H1 (cell line): ENCODE measurements around the gene CADM2. TPM values are rescaled to one million over a fixed set of nuclear protein-coding genes. Genes with fewer than 3 reads are reported as not detected.

Experiments used
- CTCF ChIA-PET: fragments of 300-600 bp; sonication (Branson Sonifier 250); formaldehyde crosslinking; loops from one replicate; lab custom pipeline; 2021; ENCODE audit not compliant: partially characterized antibody; lab: Charles Lee
- POLR2A ChIA-PET: fragments of 300-600 bp; sonication (Branson Sonifier 250); formaldehyde crosslinking; loops from one replicate; lab custom pipeline; 2021; ENCODE audit warnings: inconsistent platforms; ENCODE audit not compliant: partially characterized antibody; lab: Charles Lee
- DNase-seq, 2 experiments: peaks; one replicate each; pipeline versions ENCODE4 v3.0.0 to v3.0.0-alpha.2; 2010 to 2022; ENCODE audit warnings: low spot score in 2 of 2, low read depth in 1 of 2, mixed read lengths in 1 of 2
- FAIRE-seq: peaks from 2 replicates; lab custom pipeline; 2011; peaks lifted over from hg19 to GRCh38; lab: Jason Lieb, UNC
- H2AFZ ChIP-seq: 2 replicates; pipeline ENCODE4 v1.8.1; 2012; ENCODE audit warnings: low read length, inconsistent platforms
- H2AK5ac ChIP-seq: 2 replicates; pipeline ENCODE4 v1.6.1; 2013; ENCODE audit warnings: low read depth, low read length
- H2BK120ac ChIP-seq: replicated peaks from 2 replicates; pipeline ENCODE3; 2013; ENCODE audit warnings: low read depth, low read length, inconsistent platforms
- H2BK12ac ChIP-seq: 2 replicates; pipeline ENCODE4 v1.6.1; 2013; ENCODE audit warnings: low read depth, low read length
- H2BK15ac ChIP-seq: 2 replicates; pipeline ENCODE4 v1.6.1; 2013; ENCODE audit warnings: low read length
- H2BK20ac ChIP-seq: 2 replicates; pipeline ENCODE4 v1.6.1; 2013; ENCODE audit warnings: low read length
- H2BK5ac ChIP-seq: 2 replicates; pipeline ENCODE4 v1.6.1; 2013; ENCODE audit warnings: low read depth, low read length
- H3K14ac ChIP-seq: 2 replicates; pipeline ENCODE4 v1.6.1; 2013; ENCODE audit warnings: inconsistent platforms; ENCODE audit not compliant: insufficient read length
- H3K18ac ChIP-seq: 2 replicates; pipeline ENCODE4 v1.6.1; 2013; ENCODE audit warnings: low read length; ENCODE audit errors: extremely low read depth
- H3K23ac ChIP-seq: 2 replicates; pipeline ENCODE4 v1.6.1; 2013; ENCODE audit warnings: inconsistent platforms; ENCODE audit not compliant: insufficient read length
- H3K23me2 ChIP-seq: 2 replicates; pipeline ENCODE4 v1.6.1; 2013; ENCODE audit warnings: low read depth, low read length
- H3K27ac ChIP-seq: 2 replicates; pipeline ENCODE4 v1.6.1; 2011; ENCODE audit warnings: low read depth, low read length, inconsistent platforms
- H3K27me3 ChIP-seq, 4 experiments: replicated peaks in 1 of 4; 1 replicate in 1 of 4; 2 replicates in 3 of 4; pipeline versions ENCODE4 v1.6.1 to v1.8.1; 2011 to 2013; ENCODE audit warnings: low read length in 3 of 4, mild to moderate bottlenecking in 3 of 4, inconsistent platforms in 2 of 4, mixed read lengths in 2 of 4, moderate library complexity in 1 of 4; ENCODE audit not compliant: control insufficient read depth in 3 of 4, insufficient read depth in 3 of 4; ENCODE audit errors: extremely low read depth in 1 of 4
- H3K36me3 ChIP-seq, 4 experiments: 2 replicates each; pipeline versions ENCODE4 v1.6.1 to v1.8.1; 2011 to 2013; ENCODE audit warnings: mild to moderate bottlenecking in 4 of 4, low read length in 3 of 4, moderate library complexity in 2 of 4, control low read depth in 1 of 4, inconsistent platforms in 1 of 4; ENCODE audit not compliant: insufficient read depth in 4 of 4, control insufficient read depth in 2 of 4
- H3K4ac ChIP-seq: replicated peaks from 2 replicates; pipeline ENCODE3; 2013; ENCODE audit warnings: low read length, low read depth, mixed read lengths, inconsistent platforms; ENCODE audit not compliant: insufficient read length
- H3K4me1 ChIP-seq, 4 experiments: replicated peaks in 1 of 4; 1 replicate in 1 of 4; 2 replicates in 3 of 4; pipeline versions ENCODE4 v1.6.1 to v1.8.1; 2011 to 2013; ENCODE audit warnings: low read length in 3 of 4, inconsistent platforms in 2 of 4, mixed read lengths in 1 of 4; ENCODE audit not compliant: insufficient read depth in 4 of 4, control insufficient read depth in 3 of 4
- H3K4me2 ChIP-seq, 2 experiments: 2 replicates each; pipeline versions ENCODE4 v1.6.1 to v1.8.1; 2011 to 2013; ENCODE audit warnings: low read depth in 2 of 2, low read length in 2 of 2, control low read depth in 1 of 2, inconsistent platforms in 1 of 2, mild to moderate bottlenecking in 1 of 2; ENCODE audit not compliant: insufficient read depth in 1 of 2
- H3K4me3 ChIP-seq, 4 experiments: fragments of 200-600, 300-600 bp in 1 of 4; sonication (generic), shearing (Covaris generic), sonication (Bioruptor Twin) in 1 of 4; 2 replicates each; pipeline versions ENCODE4 v1.5.1 to v1.8.1; 2011 to 2016; ENCODE audit warnings: low read length in 4 of 4, low read depth in 3 of 4, control low read depth in 2 of 4, inconsistent platforms in 2 of 4, mild to moderate bottlenecking in 2 of 4, mixed read lengths in 1 of 4, moderate library complexity in 1 of 4; ENCODE audit not compliant: insufficient read depth in 2 of 4; ENCODE audit errors: extremely low read depth in 1 of 4
- H3K56ac ChIP-seq: replicated peaks from 2 replicates; pipeline ENCODE3; 2013; ENCODE audit warnings: low read depth, mild to moderate bottlenecking, mixed read lengths, low read length, inconsistent platforms; ENCODE audit not compliant: insufficient read length
- H3K79me1 ChIP-seq: 2 replicates; pipeline ENCODE4 v1.6.1; 2013; ENCODE audit warnings: low read depth, low read length, control low read depth
- H3K79me2 ChIP-seq, 2 experiments: 2 replicates each; pipeline versions ENCODE4 v1.6.1 to v1.8.1; 2012 to 2013; ENCODE audit warnings: low read length in 2 of 2, mild to moderate bottlenecking in 2 of 2, inconsistent platforms in 1 of 2; ENCODE audit not compliant: insufficient read depth in 2 of 2, control insufficient read depth in 1 of 2
- H3K9ac ChIP-seq, 4 experiments: replicated peaks in 1 of 4; 1 replicate in 1 of 4; 2 replicates in 3 of 4; pipeline versions ENCODE4 v1.6.1 to v1.8.1; 2011 to 2013; ENCODE audit warnings: low read depth in 3 of 4, low read length in 3 of 4, control low read depth in 2 of 4, mild to moderate bottlenecking in 2 of 4, moderate library complexity in 2 of 4, inconsistent platforms in 1 of 4; ENCODE audit errors: extremely low read depth in 1 of 4
- H3K9me3 ChIP-seq, 2 experiments: 2 replicates each; pipeline versions ENCODE4 v1.6.1 to v1.8.1; 2012 to 2013; ENCODE audit warnings: mild to moderate bottlenecking in 2 of 2, moderate library complexity in 2 of 2, control low read depth in 1 of 2, inconsistent platforms in 1 of 2, low read depth in 1 of 2, low read length in 1 of 2, mixed read lengths in 1 of 2; ENCODE audit not compliant: insufficient read depth in 2 of 2
- H4K20me1 ChIP-seq, 2 experiments: replicated peaks in 1 of 2; 2 replicates each; pipeline versions ENCODE3 to v1.8.1; 2011 to 2013; ENCODE audit warnings: inconsistent platforms in 2 of 2, low read length in 2 of 2, mild to moderate bottlenecking in 1 of 2; ENCODE audit not compliant: insufficient read depth in 2 of 2, control insufficient read depth in 1 of 2
- H4K5ac ChIP-seq: 2 replicates; pipeline ENCODE4 v1.6.1; 2013; ENCODE audit warnings: low read length, low read depth, mixed read lengths, inconsistent platforms; ENCODE audit not compliant: insufficient read length
- H4K8ac ChIP-seq: 2 replicates; pipeline ENCODE4 v1.8.0; 2013; ENCODE audit warnings: mild to moderate bottlenecking, moderate library complexity, low read length, inconsistent platforms; ENCODE audit not compliant: insufficient read depth; ENCODE audit errors: extremely low read depth
- H4K91ac ChIP-seq: replicated peaks from 2 replicates; pipeline ENCODE3; 2013; ENCODE audit warnings: low read length, mixed read lengths, inconsistent platforms; ENCODE audit not compliant: insufficient read length
- BACH1 ChIP-seq: IDR thresholded peaks from 2 replicates; pipeline ENCODE4 v1.6.1; 2012; ENCODE audit warnings: low read length, improper control_type of control experiment
- CEBPB ChIP-seq: IDR thresholded peaks from 2 replicates; pipeline ENCODE4 v1.6.1; 2012; ENCODE audit warnings: low read depth, low read length
- GABPA ChIP-seq: IDR thresholded peaks from 2 replicates; pipeline ENCODE4 v1.6.1; 2011; ENCODE audit warnings: mild to moderate bottlenecking, low read length, moderate library complexity, borderline replicate concordance; ENCODE audit not compliant: insufficient read depth
- RBBP5 ChIP-seq: IDR thresholded peaks from 2 replicates; pipeline ENCODE4 v1.7.1; 2012; ENCODE audit warnings: low read depth, mild to moderate bottlenecking, inconsistent platforms, low read length, moderate library complexity, borderline replicate concordance
- SP4 ChIP-seq: IDR thresholded peaks from 2 replicates; pipeline ENCODE4 v1.6.1; 2012; ENCODE audit warnings: low read length, inconsistent platforms
- TEAD4 ChIP-seq: IDR thresholded peaks from 2 replicates; pipeline ENCODE4 v1.6.1; 2012; ENCODE audit warnings: low read depth, low read length, inconsistent platforms, mixed read lengths
- ZNF274 ChIP-seq: IDR thresholded peaks from 2 replicates; pipeline ENCODE4 v1.7.0; 2012; ENCODE audit warnings: low read length, borderline replicate concordance; ENCODE audit errors: extremely low read depth
- WGBS, 2 experiments: shearing (Covaris generic) in 1 of 2; methylation state at CpG; one replicate each; pipeline versions ENCODE4 v1.1.6 to v1.1.7; 2013 to 2015; ENCODE audit warnings: low lambda C conversion rate in 2 of 2, mixed read lengths in 2 of 2, inconsistent platforms in 1 of 2, low coverage in 1 of 2, missing lambda C conversion rate in 1 of 2; ENCODE audit not compliant: insufficient replicate concordance in 2 of 2, insufficient coverage in 1 of 2, insufficient read length in 1 of 2; ENCODE audit errors: extremely low coverage in 1 of 2, missing lambda C conversion rate in 1 of 2; 5-methylcytosine and 5-hydroxymethylcytosine counted together
- polyA plus RNA-seq, 7 experiments: library from polyadenylated mRNA; depleted of rRNA in 3 of 7; stranded (reverse) in 5 of 7; unstranded in 2 of 7; fragments of >200 nt in 5 of 7; fragments of 200-250 nt in 2 of 7; gene quantifications; 1 replicate in 5 of 7; 2 replicates in 1 of 7; 4 replicates in 1 of 7; pipeline versions ENCODE4 v1.2.1 to v1.2.3, GENCODE V29; 2011 to 2013; ENCODE audit warnings: missing spikeins in 2 of 7, mixed read lengths in 2 of 7
- total RNA-seq: library from RNA; stranded (reverse); fragmentation: NEBNext Ultra II Directional; extraction: Animal tissue kit (Norgen Biotek cat#: 25700); gene quantifications from 2 replicates; pipeline ENCODE4 v1.2.1, GENCODE V29; 2021
- TF ChIP-seq, protein P1 (sequence below), 3 experiments: IDR thresholded peaks; 1 replicate in 2 of 3; 2 replicates in 1 of 3; pipeline versions ENCODE4 v1.5.1 to v1.6.1; 2011; ENCODE audit warnings: low read length in 3 of 3, mild to moderate bottlenecking in 3 of 3, inconsistent platforms in 2 of 3, low read depth in 1 of 3, moderate library complexity in 1 of 3; ENCODE audit not compliant: insufficient read depth in 1 of 3; ENCODE audit errors: control extremely low read depth in 1 of 3
- TF ChIP-seq, protein P2 (sequence below): IDR thresholded peaks from 2 replicates; pipeline ENCODE4 v1.6.1; 2012; ENCODE audit warnings: inconsistent platforms

CADM2 gene
- total and polyA plus RNA-seq, 2 of the 8 experiments (the other 6 are each of a cell fraction or from before 2014, with no cell fraction given), result 14.9 to 20.9 TPM

- no peaks in the 10 kb centered on the region for H3K23me2 ChIP-seq
- no peak overlapping the region for H3K4me3 ChIP-seq
- no peak overlapping the region for H2BK15ac ChIP-seq
- no peaks in the 10 kb centered on the region for H3K4me1 ChIP-seq
- POLR2A ChIA-PET, result no interaction called here
- H3K56ac ChIP-seq, result no peak overlapping the region
- TF ChIP-seq RBBP5 (no peak), BACH1 (no peak), TEAD4 (no peak), ZNF274 (no peak), GABPA (no peak), CEBPB (no peak), SP4 (no peak)
- TF ChIP-seq, protein P1, sequence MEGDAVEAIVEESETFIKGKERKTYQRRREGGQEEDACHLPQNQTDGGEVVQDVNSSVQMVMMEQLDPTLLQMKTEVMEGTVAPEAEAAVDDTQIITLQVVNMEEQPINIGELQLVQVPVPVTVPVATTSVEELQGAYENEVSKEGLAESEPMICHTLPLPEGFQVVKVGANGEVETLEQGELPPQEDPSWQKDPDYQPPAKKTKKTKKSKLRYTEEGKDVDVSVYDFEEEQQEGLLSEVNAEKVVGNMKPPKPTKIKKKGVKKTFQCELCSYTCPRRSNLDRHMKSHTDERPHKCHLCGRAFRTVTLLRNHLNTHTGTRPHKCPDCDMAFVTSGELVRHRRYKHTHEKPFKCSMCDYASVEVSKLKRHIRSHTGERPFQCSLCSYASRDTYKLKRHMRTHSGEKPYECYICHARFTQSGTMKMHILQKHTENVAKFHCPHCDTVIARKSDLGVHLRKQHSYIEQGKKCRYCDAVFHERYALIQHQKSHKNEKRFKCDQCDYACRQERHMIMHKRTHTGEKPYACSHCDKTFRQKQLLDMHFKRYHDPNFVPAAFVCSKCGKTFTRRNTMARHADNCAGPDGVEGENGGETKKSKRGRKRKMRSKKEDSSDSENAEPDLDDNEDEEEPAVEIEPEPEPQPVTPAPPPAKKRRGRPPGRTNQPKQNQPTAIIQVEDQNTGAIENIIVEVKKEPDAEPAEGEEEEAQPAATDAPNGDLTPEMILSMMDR (IDR thresholded peaks at IDR 0.05; ENCODE audit: control extremely low read depth in 1 of 3, insufficient read depth in 1 of 3, low read depth in 1 of 3, low read length in 3 of 3), result no peak
- TF ChIP-seq, protein P2, sequence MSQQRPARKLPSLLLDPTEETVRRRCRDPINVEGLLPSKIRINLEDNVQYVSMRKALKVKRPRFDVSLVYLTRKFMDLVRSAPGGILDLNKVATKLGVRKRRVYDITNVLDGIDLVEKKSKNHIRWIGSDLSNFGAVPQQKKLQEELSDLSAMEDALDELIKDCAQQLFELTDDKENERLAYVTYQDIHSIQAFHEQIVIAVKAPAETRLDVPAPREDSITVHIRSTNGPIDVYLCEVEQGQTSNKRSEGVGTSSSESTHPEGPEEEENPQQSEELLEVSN, result no peak
- TF ChIP-seq, all 59 proteins: peak for 0
- H3K9ac ChIP-seq, result no peak overlapping the region
- H3K27ac ChIP-seq, result no peak overlapping the region
- H2BK5ac ChIP-seq, result no peak overlapping the region
- WGBS, 2 experiments, result 85% methylated on average over 1 of the region's 1 CpG; no CpG with 5 or more reads in 1 of the 2 experiments
- H3K14ac ChIP-seq, result no peak overlapping the region
- H4K20me1 ChIP-seq, result no peaks in the 10 kb centered on the region
- H2AK5ac ChIP-seq, result no peak overlapping the region
- no peaks in the 10 kb centered on the region for H3K36me3 ChIP-seq
- no peaks in the 10 kb centered on the region for H3K79me1 ChIP-seq
- no peak overlapping the region for H2BK12ac ChIP-seq
- H3K4ac ChIP-seq, result no peak overlapping the region
- no peak overlapping the region for H2BK120ac ChIP-seq
- H2AFZ ChIP-seq, result no peak overlapping the region
- no peaks in the 10 kb centered on the region for H3K79me2 ChIP-seq
- FAIRE-seq, result no peak
- H3K27me3 ChIP-seq, result no peaks in the 10 kb centered on the region
- H3K4me2 ChIP-seq, result no peak overlapping the region
- H4K8ac ChIP-seq, result no peak overlapping the region
- no peak overlapping the region for H2BK20ac ChIP-seq
- H3K18ac ChIP-seq, result no peak overlapping the region
- no peak for DNase-seq
- no peak overlapping the region for H4K91ac ChIP-seq
- no peak overlapping the region for H4K5ac ChIP-seq
- no peaks in the 10 kb centered on the region for H3K9me3 ChIP-seq
- no peak overlapping the region for H3K23ac ChIP-seq
- CTCF ChIA-PET, result no interaction called here
These were observed 823.0 kb downstream of the CADM2 start for GRCh38 chr3:85781806-85782205.
